ENCODE data around the gene MALL. TPM values are rescaled to one million over a fixed set of nuclear protein-coding genes. Genes with fewer than 3 reads are reported as not detected.

MALL gene
- total and polyA plus RNA-seq, 2 of the 13 experiments (the other 11 are each of a cell fraction or from before 2014, with no cell fraction given), result not detected

DNA sequence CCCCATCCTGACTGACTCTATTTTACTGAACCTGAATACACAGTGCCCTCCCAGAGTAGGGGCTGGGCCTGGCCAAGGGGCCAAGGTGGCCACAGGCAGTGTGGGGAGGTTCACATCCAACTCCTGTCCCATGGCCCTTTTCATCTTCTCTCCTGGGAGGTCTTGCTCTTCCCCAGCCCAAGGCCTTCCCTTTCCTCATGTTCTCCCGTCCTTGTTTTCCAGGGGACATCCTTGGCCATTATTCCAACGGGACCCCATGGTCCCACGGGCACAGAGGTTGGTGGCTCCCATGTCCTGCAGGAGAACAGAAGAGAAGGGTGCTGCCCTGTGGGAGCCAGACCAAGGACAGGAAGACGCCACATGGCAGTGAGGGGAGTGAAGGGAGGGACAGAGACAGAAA is 10.4 kb downstream of the MALL start:
- BruUV-seq (replicated peaks), result no TSS peak

More for the DNA sequence above, 10.4 kb downstream of the MALL start:
- in situ Hi-C loops (cut with HindIII; ENCODE audit: extremely low pct_ligation_motif_present, low pct_unique_long_range_greater_than_20kb), result no loop called here
- TF ChIP-seq ZBTB3 (CRISPR knock-in tag; IDR thresholded peaks at IDR 0.05; ENCODE audit: borderline replicate concordance, low read depth), result no peak
- TF ChIP-seq, protein P1, sequence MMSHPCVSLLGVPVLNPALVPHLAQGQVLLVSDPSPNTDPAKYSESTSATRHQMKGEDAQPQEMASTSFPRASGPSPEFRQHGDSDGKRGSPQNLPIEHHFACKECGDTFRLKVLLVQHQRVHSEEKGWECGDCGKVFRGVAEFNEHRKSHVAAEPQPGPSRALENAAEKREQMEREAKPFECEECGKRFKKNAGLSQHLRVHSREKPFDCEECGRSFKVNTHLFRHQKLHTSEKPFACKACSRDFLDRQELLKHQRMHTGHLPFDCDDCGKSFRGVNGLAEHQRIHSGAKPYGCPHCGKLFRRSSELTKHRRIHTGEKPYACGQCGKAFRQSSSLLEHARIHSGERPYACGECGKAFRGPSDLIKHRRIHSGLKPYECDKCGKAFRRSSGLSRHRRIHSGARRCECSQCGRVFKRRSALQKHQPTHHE (CRISPR knock-in tag; IDR thresholded peaks at IDR 0.05; ENCODE audit: borderline replicate concordance), result no peak
- no peak for TF ChIP-seq SMARCE1 (IDR thresholded peaks at IDR 0.05; ENCODE audit: borderline replicate concordance)
- no peak for TF ChIP-seq YY1 (IDR thresholded peaks at IDR 0.05; ENCODE audit: insufficient read depth, insufficient replicate concordance, low read depth, low read length)
- TF ChIP-seq ZNF20 (CRISPR knock-in tag; IDR thresholded peaks at IDR 0.05), result no peak
- TF ChIP-seq, protein P2, sequence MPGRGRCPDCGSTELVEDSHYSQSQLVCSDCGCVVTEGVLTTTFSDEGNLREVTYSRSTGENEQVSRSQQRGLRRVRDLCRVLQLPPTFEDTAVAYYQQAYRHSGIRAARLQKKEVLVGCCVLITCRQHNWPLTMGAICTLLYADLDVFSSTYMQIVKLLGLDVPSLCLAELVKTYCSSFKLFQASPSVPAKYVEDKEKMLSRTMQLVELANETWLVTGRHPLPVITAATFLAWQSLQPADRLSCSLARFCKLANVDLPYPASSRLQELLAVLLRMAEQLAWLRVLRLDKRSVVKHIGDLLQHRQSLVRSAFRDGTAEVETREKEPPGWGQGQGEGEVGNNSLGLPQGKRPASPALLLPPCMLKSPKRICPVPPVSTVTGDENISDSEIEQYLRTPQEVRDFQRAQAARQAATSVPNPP (CRISPR knock-in tag; IDR thresholded peaks at IDR 0.05), result no peak
- WGBS (ENCODE audit: low lambda C conversion rate), result 51% methylated on average over 4 of the region's 4 CpGs
- peaks cover 0 to 27% of the 10 kb centered on the region in 2 experiments; a peak in 3 of 5 replicates for H3K27me3 ChIP-seq (ENCODE audit: control insufficient read depth in 1 of 2, insufficient read depth in 2 of 2, low read length in 2 of 2)
- H2AFZ ChIP-seq (ENCODE audit: low read length), result no peak overlapping the region
- H3K79me2 ChIP-seq (ENCODE audit: insufficient read depth, low read length), result no peaks in the 10 kb centered on the region
- no peaks in the 10 kb centered on the region for H4K20me1 ChIP-seq (ENCODE audit: insufficient read depth, low read length)
- H3K9me3 ChIP-seq (ENCODE audit: low read length), result no peaks in the 10 kb centered on the region
- no peak for ATAC-seq
- intact Hi-C loops (cut with micrococcal nuclease; ENCODE audit: unreplicated experiment), result no loop called here
- H3K36me3 ChIP-seq (replicated peaks in 1 of 2; ENCODE audit: control insufficient read depth in 1 of 2, insufficient read depth in 2 of 2, low read length in 2 of 2), result no peaks in the 10 kb centered on the region
- H3K4me1 ChIP-seq (ENCODE audit: insufficient read depth, low read length), result peaks cover 58% of the 10 kb centered on the region
- no peak overlapping the region for H3K4me3 ChIP-seq (replicated peaks in 1 of 3; ENCODE audit: insufficient read depth in 1 of 3, low read depth in 2 of 3, low read length in 3 of 3)
- no peak overlapping the region for H3K4me2 ChIP-seq (ENCODE audit: low read depth, low read length)
- no peak for DNase-seq (ENCODE audit: low spot score)
- FAIRE-seq, result no peak
- POLR2A ChIA-PET, result no interaction called here
- H3K27ac ChIP-seq (ENCODE audit: extremely low read length, insufficient read depth, low read length), result no peak overlapping the region
- H3K9ac ChIP-seq (ENCODE audit: insufficient read depth, low read depth, low read length), result no peak overlapping the region
- CTCF ChIA-PET (ENCODE audit: low intra/inter-chr PET ratio, low total read pairs), result no interaction called here
